LNCAP (cell line): Measurements from ENCODE around the gene EXOC5.
A peak's percentile ranks its signal among the peaks of the same experiment; 100 is the strongest.

ENCODE experiments used
- TF ChIP-seq, protein P1 (sequence below): fragments of 450-650 bp; IDR thresholded peaks from 2 replicates; pipeline ENCODE4 v1.5.1; 2017; ENCODE audit warnings: mild to moderate bottlenecking

The EXOC5 gene

DNA sequence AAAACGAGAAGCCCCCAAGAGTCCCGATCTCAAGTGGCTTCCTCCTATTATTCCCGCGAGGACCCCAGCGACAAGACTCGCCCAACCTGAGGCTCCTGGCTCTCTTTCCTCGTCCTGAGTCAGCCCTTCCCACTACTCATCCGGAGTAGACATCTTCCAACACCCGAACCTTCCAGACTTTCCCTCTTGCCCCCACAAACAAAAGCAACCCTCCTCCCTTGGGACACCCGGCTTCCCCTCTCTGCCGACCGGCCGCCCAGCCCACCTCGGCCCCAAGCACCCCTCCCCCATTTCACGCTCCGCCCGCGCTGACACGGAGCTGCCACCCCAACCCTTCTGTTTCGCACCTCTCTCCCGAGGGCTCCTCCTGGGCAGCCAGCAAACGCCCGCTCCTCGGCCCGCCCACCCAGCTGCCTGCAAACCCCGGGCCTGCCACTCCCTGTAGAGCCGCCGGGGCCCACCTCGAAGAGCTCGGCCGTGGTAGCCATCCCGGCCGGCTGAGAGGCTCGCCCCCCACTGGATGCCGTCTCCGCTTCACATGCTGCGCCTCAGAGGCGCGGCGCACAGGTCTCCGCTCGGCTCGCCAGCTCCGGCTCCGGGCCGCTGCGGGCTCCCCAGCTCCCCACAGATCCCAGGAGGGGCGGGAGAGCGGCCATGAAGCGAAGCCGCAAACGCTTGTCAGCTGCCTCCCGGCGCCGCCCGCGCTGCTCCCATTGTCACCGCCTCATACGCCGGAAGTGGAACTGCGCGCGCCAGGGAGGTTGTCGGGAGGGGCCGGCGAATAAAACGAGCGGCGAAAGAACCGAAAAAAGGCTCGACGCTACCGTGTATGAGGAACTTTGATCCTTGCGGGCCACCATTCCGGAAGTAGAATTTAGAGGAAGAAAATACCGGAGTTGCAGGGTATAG is at the start of gene EXOC5, which contains the start of gene AP5M1:
EXOC5 (minus strand) TSS at position 745 of the 909 bp plus-strand sequence; CDS start at position 488, 257 bp downstream.
AP5M1 (plus strand) TSS at position 811 of the 909 bp plus-strand sequence. CDS start 344 bp downstream, outside the sequence.
- TF ChIP-seq, protein P1, sequence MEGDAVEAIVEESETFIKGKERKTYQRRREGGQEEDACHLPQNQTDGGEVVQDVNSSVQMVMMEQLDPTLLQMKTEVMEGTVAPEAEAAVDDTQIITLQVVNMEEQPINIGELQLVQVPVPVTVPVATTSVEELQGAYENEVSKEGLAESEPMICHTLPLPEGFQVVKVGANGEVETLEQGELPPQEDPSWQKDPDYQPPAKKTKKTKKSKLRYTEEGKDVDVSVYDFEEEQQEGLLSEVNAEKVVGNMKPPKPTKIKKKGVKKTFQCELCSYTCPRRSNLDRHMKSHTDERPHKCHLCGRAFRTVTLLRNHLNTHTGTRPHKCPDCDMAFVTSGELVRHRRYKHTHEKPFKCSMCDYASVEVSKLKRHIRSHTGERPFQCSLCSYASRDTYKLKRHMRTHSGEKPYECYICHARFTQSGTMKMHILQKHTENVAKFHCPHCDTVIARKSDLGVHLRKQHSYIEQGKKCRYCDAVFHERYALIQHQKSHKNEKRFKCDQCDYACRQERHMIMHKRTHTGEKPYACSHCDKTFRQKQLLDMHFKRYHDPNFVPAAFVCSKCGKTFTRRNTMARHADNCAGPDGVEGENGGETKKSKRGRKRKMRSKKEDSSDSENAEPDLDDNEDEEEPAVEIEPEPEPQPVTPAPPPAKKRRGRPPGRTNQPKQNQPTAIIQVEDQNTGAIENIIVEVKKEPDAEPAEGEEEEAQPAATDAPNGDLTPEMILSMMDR = no peak

GRCh38 chr14:57317248-57317833 is 48.6 kb upstream of the EXOC5 start:
- TF ChIP-seq, protein P1 = peak; percentile 89

DNA sequence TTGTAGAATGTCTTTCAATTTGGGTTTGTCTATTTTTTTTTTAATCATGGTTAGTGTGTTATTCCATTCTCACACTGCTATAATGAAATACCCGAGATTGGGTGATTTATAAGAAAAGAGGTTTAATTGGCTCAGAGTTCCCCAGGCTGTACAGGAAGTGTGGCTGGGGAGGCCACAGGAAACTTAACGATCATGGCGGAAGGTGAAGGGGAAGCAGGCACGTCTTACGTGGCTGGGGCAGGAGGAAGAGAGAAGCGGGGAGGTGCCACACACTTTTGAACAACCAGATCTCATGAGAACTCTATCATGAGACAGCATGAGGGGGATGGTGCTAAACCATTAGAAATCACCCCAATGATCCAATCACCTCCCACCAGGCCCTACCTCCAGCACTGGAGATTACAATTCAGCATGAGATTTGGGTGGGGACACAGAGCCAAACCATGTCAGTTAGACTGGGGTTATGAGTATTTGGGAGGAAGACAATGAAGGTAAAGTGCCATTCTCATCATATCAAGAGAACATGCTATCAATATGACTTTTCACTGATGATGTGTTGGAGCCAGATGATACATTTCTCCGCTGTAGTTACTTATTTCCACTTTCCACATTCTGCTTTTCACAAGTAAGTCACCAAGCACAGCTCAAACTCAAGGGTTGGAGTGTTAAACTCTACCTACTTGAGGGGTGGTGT is 45.8 kb upstream of the EXOC5 start:
- TF ChIP-seq, protein P1 = no peak

DNA sequence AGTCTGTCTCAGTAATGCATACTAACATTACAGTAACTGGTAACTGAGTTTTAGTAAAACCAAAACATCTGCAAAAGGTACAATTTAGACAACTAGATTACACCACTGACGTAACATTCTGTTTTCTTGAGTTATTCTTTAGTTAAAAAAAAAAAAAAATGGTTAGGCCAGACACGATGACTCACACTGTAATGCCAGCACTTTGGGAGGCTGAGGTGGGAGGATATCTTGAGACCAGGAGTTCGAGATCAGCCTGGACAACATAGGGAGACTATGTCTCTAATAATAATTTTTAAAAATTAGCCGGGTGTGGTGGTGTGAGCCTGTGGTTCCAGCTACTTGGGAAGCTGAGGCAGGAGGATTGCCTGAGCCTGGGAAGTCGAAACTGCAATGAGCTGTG is 34.2 kb upstream of the EXOC5 start:
- TF ChIP-seq, protein P1 = no peak

- TF ChIP-seq, protein P1 = no peak
These were observed 30.8 kb upstream of the EXOC5 start for GRCh38 chr14:57299511-57299910.

DNA sequence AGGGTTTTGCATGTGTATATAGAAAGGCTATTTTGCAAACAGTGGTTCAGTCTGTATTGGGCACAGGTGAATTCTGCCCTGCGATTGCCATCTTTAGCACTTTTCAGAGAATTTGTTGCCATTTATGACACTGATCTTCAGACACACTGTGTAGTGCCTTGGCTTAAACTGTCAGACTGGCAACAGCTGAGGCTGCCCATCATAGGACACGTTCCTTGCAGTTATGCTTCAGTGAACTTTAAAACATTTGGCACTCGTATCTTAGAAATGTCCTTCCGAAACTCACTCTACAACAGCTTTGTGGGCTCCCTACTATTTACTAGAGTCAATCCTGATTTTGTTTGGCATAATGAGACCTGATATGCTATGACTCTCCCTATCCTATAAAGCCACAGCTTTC is 29.1 kb upstream of the EXOC5 start:
- TF ChIP-seq, protein P1 = no peak

- TF ChIP-seq, protein P1 = no peak
These were observed 26.5 kb upstream of the EXOC5 start for GRCh38 chr14:57295239-57295638.
